Transverse colon (tissue), 4 donors: ENCODE data around the gene MYL6B. TPM values are rescaled to one million over a fixed set of nuclear protein-coding genes. Genes with fewer than 3 reads are reported as not detected.

Experiments
- DNase-seq: peaks from one replicate; pipeline ENCODE4 v3.0.0-alpha.2; 2019
- H3K27ac ChIP-seq, 4 donors: fragments of 200-600 bp; sonication (generic); 2 replicates each; pipeline ENCODE4 v1.5.1; 2016 to 2018; ENCODE audit warnings: inconsistent platforms in 4 of 4
- H3K27me3 ChIP-seq: fragments of 200-600 bp; sonication (generic); 2 replicates; pipeline ENCODE4 v1.5.1; 2017; ENCODE audit warnings: inconsistent platforms
- H3K36me3 ChIP-seq, 4 donors: fragments of 200-600 bp; sonication (generic); 2 replicates each; pipeline ENCODE4 v1.5.1; 2017 to 2019; ENCODE audit warnings: inconsistent platforms in 4 of 4
- H3K4me1 ChIP-seq, 4 donors: fragments of 200-600 bp; sonication (generic); 2 replicates each; pipeline ENCODE4 v1.5.1; 2017 to 2020; ENCODE audit warnings: inconsistent platforms in 4 of 4
- H3K4me3 ChIP-seq, 4 donors: fragments of 200-600 bp; sonication (generic); 1 replicate in 1 of 4; 2 replicates in 3 of 4; pipeline versions ENCODE4 v1.5.1 to v1.6.1; 2017 to 2019; ENCODE audit warnings: inconsistent platforms in 4 of 4
- H3K9me3 ChIP-seq, 2 donors: fragments of 200-600 bp; sonication (generic); 2 replicates each; pipeline ENCODE4 v1.5.1; 2017 to 2019; ENCODE audit warnings: inconsistent platforms in 2 of 2
- CTCF ChIP-seq, 5 experiments: fragments of 200-600 bp in 3 of 5; fragments of 450-650 bp in 2 of 5; sonication (generic) in 3 of 5; IDR thresholded peaks; 1 replicate in 2 of 5; 2 replicates in 3 of 5; pipeline ENCODE4 v1.5.1; 2016 to 2017; ENCODE audit warnings: antibody characterized with exemption in 5 of 5, inconsistent platforms in 3 of 5, mild to moderate bottlenecking in 2 of 5, moderate library complexity in 1 of 5
- EP300 ChIP-seq: sonication (generic); formaldehyde crosslinking; IDR thresholded peaks from one replicate; pipeline ENCODE4 v1.6.1; 2017; ENCODE audit warnings: antibody characterized with exemption, low read depth
- POLR2A ChIP-seq: fragments of 450-650 bp; IDR thresholded peaks from one replicate; pipeline ENCODE4 v1.6.1; 2016; ENCODE audit warnings: antibody characterized with exemption, mild to moderate bottlenecking, moderate library complexity
- POLR2AphosphoS5 ChIP-seq, 3 donors: sonication (generic); formaldehyde crosslinking; IDR thresholded peaks; one replicate each; pipeline ENCODE4 v1.6.1; 2016; ENCODE audit warnings: antibody characterized with exemption in 3 of 3
- WGBS, 2 donors: methylation state at CpG; one replicate each; pipeline ENCODE4 v1.1.5; 2018; ENCODE audit warnings: low coverage in 1 of 2; 5-methylcytosine and 5-hydroxymethylcytosine counted together
- in situ Hi-C, 4 donors: fragments of 200-750 bp; cut with MboI; loops; one replicate each; pipeline versions ENCODE4 v1.15.0 to v1.15.1; 2017; ENCODE audit warnings: low sequenced_read_pairs in 3 of 4, low pct_ligation_motif_present in 1 of 4, low pct_unique_long_range_greater_than_20kb in 1 of 4
- intact Hi-C: fragments of 100-400 bp; cut with DNase I; formaldehyde crosslinking; loops from one replicate; pipeline ENCODE4 v1.15.1; 2023; ENCODE audit warnings: low total_unique reads
- total RNA-seq, 4 donors: library from RNA; depleted of rRNA; stranded (reverse); fragments of >200 nt; gene quantifications; one replicate each; pipeline ENCODE4 v1.1.0, GENCODE V29; 2016

MYL6B gene
- total RNA-seq, 4 donors from 2014 or later = 26.4 to 30.0 (median 26.7) TPM; not detected in 1

DNA sequence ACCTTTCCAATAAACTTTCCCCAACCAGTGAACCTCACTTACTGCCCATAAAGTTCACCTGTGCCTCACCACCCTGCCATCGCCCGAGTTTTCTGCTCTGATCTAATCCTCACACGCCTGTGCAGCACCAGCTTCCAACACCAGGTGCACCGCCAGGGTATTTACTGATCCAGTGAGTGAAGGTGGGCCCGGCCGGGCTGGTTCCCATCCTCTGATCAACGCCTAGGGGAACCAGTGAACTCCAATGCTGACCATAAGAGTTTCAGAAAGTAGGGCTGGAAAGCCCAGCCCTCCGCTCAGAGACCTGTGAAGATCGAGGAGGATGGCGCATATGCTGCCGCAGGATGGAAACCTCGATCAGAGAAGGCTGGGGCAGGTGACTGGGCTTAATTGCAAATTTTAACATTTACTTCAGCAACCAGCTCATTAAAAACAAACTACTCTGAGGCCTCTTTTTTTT, 685 bp upstream of the MYL6B start:
- no peaks in the 10 kb centered on the region for H3K9me3 ChIP-seq
- H3K36me3 ChIP-seq = no peaks in the 10 kb centered on the region
- intact Hi-C loops = no loop called here
- H3K4me3 ChIP-seq = peak overlapping the region; percentile 50 to 81 (median 64)
- H3K27me3 ChIP-seq = no peaks in the 10 kb centered on the region
- in situ Hi-C loops = no loop called here
- 3% methylated on average over 12 of the region's 12 CpGs; no CpG with 5 or more reads in 1 of the 2 donors for WGBS, 2 donors
- no peak for TF ChIP-seq EP300
- peak; percentile 57 to 96 (median 59) for TF ChIP-seq CTCF (IDR thresholded peaks at IDR 0.05)
- TF ChIP-seq POLR2A = peak; percentile 59
- TF ChIP-seq POLR2AphosphoS5 (IDR thresholded peaks at IDR 0.05) = peak in 2 of 3 donors; percentile 40 to 69
- peaks cover 16 to 42% (median 27%) of the 10 kb centered on the region in 4 donors for H3K4me1 ChIP-seq
- peak; percentile 81 for DNase-seq
- H3K27ac ChIP-seq = peak overlapping the region; percentile 92 to 98 (median 97)

GRCh38 chr12:56152756-56153677, 630 bp downstream of the MYL6B start:
- Histone ChIP-seq H3K4me3 (peak overlapping the region; percentile 13 to 77 (median 50)), H3K27me3 (no peaks in the 10 kb centered on the region), H3K27ac (peak overlapping the region; percentile 92 to 98 (median 97)), H3K4me1 (peaks cover 18 to 40% (median 30%) of the 10 kb centered on the region in 4 donors), H3K36me3 (no peaks in the 10 kb centered on the region), H3K9me3 (no peaks in the 10 kb centered on the region)
- TF ChIP-seq POLR2AphosphoS5 (IDR thresholded peaks at IDR 0.05) = no peak
- TF ChIP-seq CTCF (IDR thresholded peaks at IDR 0.05) = no peak
- TF ChIP-seq POLR2A = no peak
- TF ChIP-seq EP300 = no peak
- 0 to 7% methylated on average over 2 to 8 of the region's 8 CpGs for WGBS, 2 donors
- intact Hi-C loops (no loop called here), in situ Hi-C loops (no loop called here)
- no peak for DNase-seq

DNA sequence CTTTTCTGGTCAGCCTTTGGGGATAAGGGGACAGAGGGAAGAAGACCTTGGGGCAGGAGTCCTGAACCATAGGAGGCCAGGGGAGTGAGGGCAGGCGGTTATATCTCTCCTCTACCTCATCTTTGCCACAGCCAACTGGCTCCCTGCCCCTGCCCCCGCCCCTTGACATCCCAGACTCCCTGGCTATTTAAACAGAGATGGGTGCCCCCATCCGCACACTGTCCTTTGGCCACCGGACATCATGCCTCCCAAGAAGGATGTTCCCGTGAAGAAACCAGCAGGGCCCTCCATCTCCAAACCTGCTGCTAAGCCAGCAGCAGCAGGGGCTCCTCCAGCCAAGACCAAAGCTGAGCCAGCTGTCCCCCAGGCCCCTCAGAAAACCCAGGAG, 1.3 kb downstream of the MYL6B start:
- intact Hi-C loops (no loop called here), in situ Hi-C loops (no loop called here)
- 79% methylated on average over 5 of the region's 5 CpGs; no CpG with 5 or more reads in 1 of the 2 donors for WGBS, 2 donors
- no peaks in the 10 kb centered on the region for H3K36me3 ChIP-seq
- DNase-seq = no peak
- H3K9me3 ChIP-seq = no peaks in the 10 kb centered on the region
- peaks cover 18 to 40% (median 30%) of the 10 kb centered on the region in 4 donors for H3K4me1 ChIP-seq
- TF ChIP-seq EP300 (no peak), CTCF (IDR thresholded peaks at IDR 0.05) (no peak), POLR2A (no peak), POLR2AphosphoS5 (IDR thresholded peaks at IDR 0.05) (no peak)
- no peaks in the 10 kb centered on the region for H3K27me3 ChIP-seq
- no peak overlapping the region for H3K27ac ChIP-seq
- no peak overlapping the region for H3K4me3 ChIP-seq

DNA sequence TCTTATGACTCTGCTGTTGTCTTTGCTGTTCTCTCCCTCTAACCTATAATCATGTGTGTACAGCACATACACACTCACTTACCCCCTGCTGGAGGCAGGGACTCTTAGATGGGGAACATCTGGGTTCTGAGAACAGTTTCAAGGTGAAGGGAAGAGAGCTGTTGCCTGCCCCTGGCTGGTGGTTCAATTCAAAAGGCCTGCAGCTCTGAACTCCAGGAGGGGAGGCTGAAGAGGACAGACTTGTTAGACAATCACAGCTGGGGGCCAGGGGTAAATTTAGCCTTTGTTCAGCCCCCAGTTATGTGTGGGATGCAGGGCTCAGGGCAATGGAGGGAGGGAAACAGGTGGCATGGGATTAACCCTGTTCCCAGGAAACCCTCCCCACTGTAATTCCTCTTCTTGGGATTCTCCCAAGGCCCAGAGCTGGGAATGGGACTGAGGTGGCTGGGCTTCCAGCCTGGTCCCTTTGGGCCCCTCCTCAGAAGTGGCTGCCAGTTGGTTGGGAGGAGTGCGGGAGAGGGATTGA, 1.9 kb downstream of the MYL6B start:
- TF ChIP-seq CTCF (IDR thresholded peaks at IDR 0.05) (no peak), EP300 (no peak), POLR2A (no peak), POLR2AphosphoS5 (IDR thresholded peaks at IDR 0.05) (no peak)
- Histone ChIP-seq H3K9me3 (no peaks in the 10 kb centered on the region), H3K4me1 (peaks cover 18 to 40% (median 30%) of the 10 kb centered on the region in 4 donors), H3K27ac (no peak overlapping the region), H3K4me3 (no peak overlapping the region), H3K36me3 (no peaks in the 10 kb centered on the region), H3K27me3 (no peaks in the 10 kb centered on the region)
- DNase-seq = no peak
- in situ Hi-C loops = no loop called here
- intact Hi-C loops = no loop called here
- 100% methylated on average over 1 of the region's 1 CpG; no CpG with 5 or more reads in 1 of the 2 donors for WGBS, 2 donors
